Right cardiac atrium (tissue), 5 donors: ENCODE results near the gene TOX2. TPM values are rescaled to one million over a fixed set of nuclear protein-coding genes. Genes with fewer than 3 reads are reported as not detected.

Experiments used
- ATAC-seq, 2 donors: fragments of 200-7000 bp; cut with Tn5 transposase; one replicate each; pipeline versions ENCODE4 v1.8.0 to v1.9.1; 2020; ENCODE audit warnings: moderate library complexity in 2 of 2, mild to moderate bottlenecking in 1 of 2
- DNase-seq, 3 donors: peaks; one replicate each; pipeline ENCODE4 v3.0.0-alpha.2; 2020
- H3K27ac ChIP-seq: one replicate; pipeline ENCODE4 v1.5.1; 2013; ENCODE audit warnings: mild to moderate bottlenecking, low read length, control low read depth, moderate library complexity
- H3K27me3 ChIP-seq: one replicate; pipeline ENCODE4 v1.6.1; 2013; ENCODE audit not compliant: control insufficient read depth, insufficient read depth
- H3K4me1 ChIP-seq: one replicate; pipeline ENCODE4 v1.6.1; 2013; ENCODE audit warnings: low read length; ENCODE audit not compliant: control insufficient read depth, insufficient read depth
- H3K4me3 ChIP-seq: one replicate; pipeline ENCODE4 v1.5.1; 2013; ENCODE audit warnings: low read length, control low read depth
- H3K9me3 ChIP-seq: one replicate; pipeline ENCODE4 v1.6.1; 2013; ENCODE audit warnings: low read length; ENCODE audit not compliant: control insufficient read depth
- WGBS: extraction: QIAGEN DNeasy Blood & Tissue Kit; methylation state at CpG from one replicate; pipeline ENCODE4 v1.1.7; 2013; 5-methylcytosine and 5-hydroxymethylcytosine counted together
- intact Hi-C, 4 donors: fragments of 100-400 bp; cut with DNase I; formaldehyde crosslinking; loops; one replicate each; pipeline versions ENCODE4 v1.11.0 to v1.14.0; 2022 to 2023
- polyA plus RNA-seq: library from polyadenylated mRNA; stranded (reverse); fragments of 200-250 nt; gene quantifications from one replicate; pipeline ENCODE4 v1.2.3, GENCODE V29; 2013
- total RNA-seq, 4 donors: library from RNA; stranded (reverse); fragmentation: NEBNext Ultra II Directional; extraction: Animal tissue kit (Norgen Biotek cat#: 25700); gene quantifications; one replicate each; pipeline ENCODE4 v1.2.1, GENCODE V29; 2021
- donor health status: healthy with polysubstance abuse.
- donor health status: DM: no; HTN: yes; CAD: no.
- donor health status: DM: no; HTN: no; CAD: no.
- donor health status: DM: no; HTN: yes; CAD: no; lungs with severe emphysema.
- donor health status: DM: yes; HTN: yes; CAD: no.

TOX2 gene
- total and polyA plus RNA-seq, 5 donors: 0.99 to 3.0 (median 1.5) TPM

DNA sequence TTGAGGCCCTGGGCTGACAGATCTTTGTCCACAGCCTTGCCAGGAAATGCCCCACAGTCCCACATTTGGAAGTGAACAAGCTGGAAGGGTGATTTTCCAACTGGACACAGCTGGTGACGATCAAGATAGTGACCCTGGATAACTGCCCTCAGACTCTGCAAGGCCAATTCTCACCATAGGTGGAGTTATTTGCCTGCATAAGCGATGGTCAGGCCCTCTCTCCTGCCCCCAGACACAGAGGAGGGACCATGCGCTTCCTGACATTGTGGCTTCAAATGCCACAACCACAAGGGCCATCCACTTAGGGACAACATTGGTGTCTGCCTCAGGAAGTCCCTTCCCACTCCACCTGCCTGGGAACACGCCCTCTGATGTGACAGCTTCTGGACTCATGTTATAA is 176.4 kb downstream of the TOX2 start:
- WGBS: 65% methylated on average over 4 of the region's 4 CpGs
- Histone ChIP-seq H3K4me3 (no peak overlapping the region), H3K27ac (no peak overlapping the region), H3K4me1 (no peaks in the 10 kb centered on the region), H3K9me3 (no peaks in the 10 kb centered on the region), H3K27me3 (no peaks in the 10 kb centered on the region)
- ATAC-seq: no peak
- no peak for DNase-seq
- intact Hi-C loops: no loop called here

DNA sequence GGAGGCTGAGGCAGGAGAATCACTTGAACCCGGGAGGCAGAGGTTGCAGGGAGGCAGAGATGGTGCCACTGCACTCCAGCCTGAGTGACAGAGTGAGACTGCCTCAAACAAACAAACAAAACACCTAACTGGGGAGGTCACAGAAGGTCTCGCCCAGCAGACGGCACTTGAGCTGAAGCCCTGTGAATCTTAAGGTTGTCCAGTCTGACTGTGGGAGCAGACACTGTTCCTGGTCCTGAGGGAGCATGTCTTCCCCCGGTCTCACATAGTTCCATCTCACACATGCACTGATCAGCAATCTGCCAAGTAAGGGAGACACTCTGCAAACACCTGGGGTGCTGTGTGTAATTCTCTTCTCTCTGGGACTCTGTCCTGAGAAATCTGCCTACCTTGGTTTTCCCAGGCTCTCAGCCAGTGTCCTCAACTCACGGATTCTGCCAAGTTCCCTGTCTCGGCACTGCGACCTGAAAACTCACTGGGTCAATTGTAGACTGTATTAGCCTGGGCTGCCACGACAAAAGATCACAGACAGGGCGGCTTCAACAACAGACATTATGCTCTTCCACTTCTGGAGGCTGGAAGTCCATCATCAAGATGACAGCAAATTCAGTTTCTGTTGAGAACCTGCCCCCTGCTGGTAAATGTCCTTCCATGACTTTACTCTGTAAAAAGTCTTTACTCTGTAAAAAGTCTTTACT is 178.0 kb downstream of the TOX2 start:
- H3K4me3 ChIP-seq: no peak overlapping the region
- ATAC-seq: no peak
- intact Hi-C loops: no loop called here
- H3K27ac ChIP-seq: no peak overlapping the region
- no peaks in the 10 kb centered on the region for H3K9me3 ChIP-seq
- WGBS: 63% methylated on average over 9 of the region's 9 CpGs
- no peaks in the 10 kb centered on the region for H3K4me1 ChIP-seq
- DNase-seq: no peak
- H3K27me3 ChIP-seq: no peaks in the 10 kb centered on the region

DNA sequence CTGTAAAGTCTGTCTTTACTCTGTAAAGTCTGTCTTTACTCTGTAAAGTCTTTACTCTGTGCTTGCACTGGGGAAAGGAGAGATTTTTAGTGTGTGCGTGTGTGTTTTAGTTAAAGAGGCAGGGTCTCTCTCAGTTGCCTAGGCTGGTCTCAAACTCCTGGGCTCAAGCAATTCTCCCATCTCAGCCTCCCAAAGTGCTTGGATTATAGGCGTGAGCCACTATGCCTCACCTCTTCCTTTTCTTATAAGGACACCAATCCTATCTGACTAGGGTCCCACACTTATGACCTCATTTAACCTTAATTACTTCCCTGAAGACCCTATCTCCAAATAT is 178.6 kb downstream of the TOX2 start:
- H3K4me1 ChIP-seq: no peaks in the 10 kb centered on the region
- no peak overlapping the region for H3K27ac ChIP-seq
- H3K4me3 ChIP-seq: no peak overlapping the region
- no peaks in the 10 kb centered on the region for H3K9me3 ChIP-seq
- ATAC-seq: no peak
- intact Hi-C loops: no loop called here
- DNase-seq: no peak
- WGBS: 76% methylated on average over 2 of the region's 2 CpGs
- no peaks in the 10 kb centered on the region for H3K27me3 ChIP-seq

DNA sequence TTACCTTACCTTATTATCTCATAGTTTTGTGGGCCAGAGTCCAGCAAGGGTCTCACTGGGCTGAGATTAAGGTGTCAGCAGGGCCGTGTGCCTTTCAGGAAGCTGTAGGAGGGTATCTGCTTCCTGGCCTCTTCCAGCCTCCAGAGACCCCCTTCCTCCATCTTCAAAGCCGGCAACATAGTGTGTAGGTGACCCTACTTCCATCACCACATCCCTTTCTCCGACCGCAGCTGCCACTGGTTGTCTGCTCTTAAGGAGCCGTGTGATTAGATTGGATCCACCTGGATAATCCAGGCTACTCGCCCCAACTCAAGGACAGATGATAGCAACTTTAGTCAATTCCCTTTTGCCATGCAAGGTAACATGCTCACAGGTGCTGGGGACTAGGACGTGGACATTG is 181.2 kb downstream of the TOX2 start:
- Histone ChIP-seq H3K4me1 (no peaks in the 10 kb centered on the region), H3K9me3 (no peaks in the 10 kb centered on the region), H3K27me3 (no peaks in the 10 kb centered on the region), H3K27ac (no peak overlapping the region), H3K4me3 (no peak overlapping the region)
- intact Hi-C loops: no loop called here
- WGBS: 51% methylated on average over 7 of the region's 7 CpGs
- ATAC-seq (no peak), DNase-seq (no peak)

GRCh38 chr20:44097521-44098255 is 183.0 kb downstream of the TOX2 start:
- intact Hi-C loops: no loop called here
- H3K4me3 ChIP-seq: no peak overlapping the region
- WGBS: 58% methylated on average over 14 of the region's 14 CpGs
- H3K27me3 ChIP-seq: no peaks in the 10 kb centered on the region
- no peaks in the 10 kb centered on the region for H3K9me3 ChIP-seq
- ATAC-seq: peak; percentile 29 to 55
- H3K27ac ChIP-seq: no peak overlapping the region
- DNase-seq: peak in 1 of 3 donors; percentile 20
- H3K4me1 ChIP-seq: no peaks in the 10 kb centered on the region

DNA sequence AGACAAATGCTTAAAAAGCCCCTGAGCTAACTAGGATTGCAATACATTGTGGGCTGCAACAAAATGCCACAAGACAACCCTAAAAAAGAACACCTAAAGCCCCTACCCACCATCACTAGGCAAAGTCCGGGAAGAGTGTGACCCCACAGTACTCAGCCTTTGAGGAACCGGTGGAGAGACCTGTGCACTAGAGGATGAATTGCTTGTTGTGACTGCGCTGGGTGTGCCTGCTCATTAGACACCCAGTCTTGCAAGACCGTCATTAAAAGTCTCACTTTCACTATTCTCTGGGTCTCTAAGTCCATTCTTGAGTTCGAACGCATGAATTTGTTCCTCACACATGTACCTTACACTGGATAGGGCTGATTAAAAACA is 183.6 kb downstream of the TOX2 start:
- Histone ChIP-seq H3K9me3 (no peaks in the 10 kb centered on the region), H3K27ac (no peak overlapping the region), H3K4me1 (no peaks in the 10 kb centered on the region), H3K4me3 (no peak overlapping the region), H3K27me3 (no peaks in the 10 kb centered on the region)
- DNase-seq (no peak), ATAC-seq (peak in 1 of 2 donors; percentile 16)
- WGBS: 93% methylated on average over 6 of the region's 6 CpGs
- intact Hi-C loops: no loop called here

GRCh38 chr20:44098657-44099056 is 184.0 kb downstream of the TOX2 start:
- Histone ChIP-seq H3K27ac (no peak overlapping the region), H3K4me1 (no peaks in the 10 kb centered on the region), H3K4me3 (no peak overlapping the region), H3K27me3 (no peaks in the 10 kb centered on the region), H3K9me3 (no peaks in the 10 kb centered on the region)
- intact Hi-C loops: no loop called here
- DNase-seq (no peak), ATAC-seq (no peak)
- 91% methylated on average over 5 of the region's 5 CpGs for WGBS

GRCh38 chr20:44099832-44100231 is 185.2 kb downstream of the TOX2 start:
- 34% methylated on average over 7 of the region's 7 CpGs for WGBS
- H3K4me1 ChIP-seq: no peaks in the 10 kb centered on the region
- intact Hi-C loops: no loop called here
- no peak for DNase-seq
- ATAC-seq: no peak
- no peak overlapping the region for H3K27ac ChIP-seq
- H3K4me3 ChIP-seq: no peak overlapping the region
- no peaks in the 10 kb centered on the region for H3K9me3 ChIP-seq
- no peaks in the 10 kb centered on the region for H3K27me3 ChIP-seq

DNA sequence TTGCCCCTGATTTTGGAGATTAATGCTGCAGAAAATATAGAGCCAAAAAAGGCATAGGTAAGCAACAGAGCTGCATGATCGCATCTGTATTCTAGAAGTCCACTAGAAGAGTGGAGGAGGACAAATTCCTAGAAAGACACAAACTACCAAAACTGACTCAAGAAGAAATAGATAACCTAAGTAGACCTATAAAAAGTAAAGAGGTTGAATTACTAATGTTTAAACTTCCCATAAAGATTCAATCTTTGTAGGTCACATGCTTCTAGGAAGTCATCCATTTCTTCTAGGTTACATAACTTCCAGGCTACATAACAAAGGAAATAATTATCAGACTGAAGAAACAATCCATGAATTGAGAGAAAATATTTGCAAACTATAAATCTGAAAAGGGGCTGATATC is 187.9 kb downstream of the TOX2 start:
- Histone ChIP-seq H3K27ac (no peak overlapping the region), H3K9me3 (no peaks in the 10 kb centered on the region), H3K4me3 (no peak overlapping the region), H3K27me3 (no peaks in the 10 kb centered on the region), H3K4me1 (no peaks in the 10 kb centered on the region)
- 97% methylated on average over 1 of the region's 1 CpG for WGBS
- DNase-seq: no peak
- ATAC-seq: no peak
- intact Hi-C loops: no loop called here

DNA sequence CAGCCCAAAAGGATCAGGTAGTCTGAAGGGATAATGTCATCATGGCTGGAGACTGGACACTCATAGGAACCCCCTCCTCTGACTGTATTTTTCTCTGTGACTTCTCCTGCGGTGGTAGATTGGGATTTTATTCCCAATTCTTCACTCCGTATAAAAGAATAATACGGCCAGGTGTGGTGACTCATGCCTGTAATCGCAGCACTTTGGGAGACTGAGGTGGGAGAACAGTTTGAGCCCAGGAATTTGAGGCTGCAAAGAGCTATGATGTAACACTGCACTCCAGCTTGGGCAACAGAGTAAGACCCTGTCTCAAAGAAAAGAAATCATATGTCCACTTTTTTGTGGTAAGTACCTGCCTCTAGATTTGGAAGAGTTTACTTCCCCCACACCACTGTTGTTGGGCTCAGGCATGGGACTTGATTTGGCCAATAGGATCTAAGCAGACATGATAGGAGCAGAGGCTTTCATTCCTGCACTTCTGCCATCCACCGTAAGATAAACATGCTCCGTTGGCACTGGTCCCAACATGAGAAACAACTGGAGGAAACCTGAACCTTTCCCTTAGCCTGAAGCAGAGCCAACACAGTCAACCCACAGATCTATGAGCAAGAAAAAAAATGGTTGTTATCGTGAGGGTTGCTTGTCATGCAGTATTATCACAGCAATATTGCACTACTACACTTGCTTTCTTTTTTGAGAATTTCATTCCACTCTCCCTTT is 190.3 kb downstream of the TOX2 start:
- intact Hi-C loops: no loop called here
- Histone ChIP-seq H3K27me3 (no peaks in the 10 kb centered on the region), H3K27ac (no peak overlapping the region), H3K9me3 (no peaks in the 10 kb centered on the region), H3K4me1 (no peaks in the 10 kb centered on the region), H3K4me3 (no peak overlapping the region)
- WGBS: 41% methylated on average over 7 of the region's 7 CpGs
- ATAC-seq (peak; percentile 15 to 34), DNase-seq (peak in 1 of 3 donors; percentile 18)

DNA sequence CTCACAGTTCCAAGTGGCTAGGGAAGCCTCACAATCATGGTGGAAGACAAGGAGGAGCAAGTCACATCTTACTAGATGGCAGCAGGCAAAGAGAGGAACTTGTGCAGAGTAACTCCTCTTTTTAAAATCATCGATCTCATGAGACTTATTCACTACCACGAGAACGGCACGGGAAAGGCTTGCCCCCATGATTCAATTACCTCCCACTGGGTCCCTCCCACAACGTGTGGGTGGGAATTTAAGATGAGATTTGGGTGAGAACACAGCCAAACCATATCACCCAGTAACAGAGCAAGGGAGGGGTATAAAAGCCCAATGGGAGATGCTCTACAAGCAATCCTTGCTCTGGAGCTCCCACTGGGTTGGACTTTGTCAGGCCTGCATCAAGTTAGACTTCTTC is 192.0 kb downstream of the TOX2 start:
- Histone ChIP-seq H3K4me1 (no peaks in the 10 kb centered on the region), H3K27me3 (no peaks in the 10 kb centered on the region), H3K27ac (no peak overlapping the region), H3K4me3 (no peak overlapping the region), H3K9me3 (no peaks in the 10 kb centered on the region)
- intact Hi-C loops: no loop called here
- WGBS: 54% methylated on average over 5 of the region's 5 CpGs
- no peak for DNase-seq
- no peak for ATAC-seq
